Activated CD4-positive, alpha-beta T cell treated with anti-CD3 and anti-CD28 coated beads, Interleukin-2, amount 10 ng/mL, durations not matched to agents 24 days and 14 days (primary cell): Measurements from ENCODE around the gene VAMP2. TPM values are rescaled to one million over a fixed set of nuclear protein-coding genes. Genes with fewer than 3 reads are reported as not detected.

ENCODE experiments used
- DNase-seq: peaks from one replicate; pipeline ENCODE4 v3.0.0; 2022
- H3K27ac Mint-ChIP-seq: one replicate; pipeline ENCODE4 v1.8.0; 2022; ENCODE audit warnings: mild to moderate bottlenecking, mixed read lengths
- H3K27me3 Mint-ChIP-seq: one replicate; pipeline ENCODE4 v1.8.0; 2022; ENCODE audit warnings: mixed read lengths
- H3K36me3 Mint-ChIP-seq: one replicate; pipeline ENCODE4 v1.8.0; 2022; ENCODE audit warnings: low read depth, mild to moderate bottlenecking, mixed read lengths
- H3K4me1 Mint-ChIP-seq: one replicate; pipeline ENCODE4 v1.8.0; 2021; ENCODE audit warnings: mixed read lengths
- H3K4me3 Mint-ChIP-seq: one replicate; pipeline ENCODE4 v1.8.0; 2022; ENCODE audit warnings: mild to moderate bottlenecking, moderate library complexity, mixed read lengths
- H3K9me3 Mint-ChIP-seq: one replicate; pipeline ENCODE4 v1.8.0; 2021; ENCODE audit warnings: mixed read lengths
- intact Hi-C: fragments of 100-400 bp; cut with micrococcal nuclease; formaldehyde crosslinking; loops from one replicate; pipeline ENCODE4 v1.15.1; 2023
- total RNA-seq: library from RNA; stranded (reverse); gene quantifications from 2 replicates; pipeline ENCODE4 v1.2.3, GENCODE V29; 2022

VAMP2 gene, protein sequence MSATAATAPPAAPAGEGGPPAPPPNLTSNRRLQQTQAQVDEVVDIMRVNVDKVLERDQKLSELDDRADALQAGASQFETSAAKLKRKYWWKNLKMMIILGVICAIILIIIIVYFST
- 45.1 and 49.6 TPM in 2 replicates for total RNA-seq

DNA sequence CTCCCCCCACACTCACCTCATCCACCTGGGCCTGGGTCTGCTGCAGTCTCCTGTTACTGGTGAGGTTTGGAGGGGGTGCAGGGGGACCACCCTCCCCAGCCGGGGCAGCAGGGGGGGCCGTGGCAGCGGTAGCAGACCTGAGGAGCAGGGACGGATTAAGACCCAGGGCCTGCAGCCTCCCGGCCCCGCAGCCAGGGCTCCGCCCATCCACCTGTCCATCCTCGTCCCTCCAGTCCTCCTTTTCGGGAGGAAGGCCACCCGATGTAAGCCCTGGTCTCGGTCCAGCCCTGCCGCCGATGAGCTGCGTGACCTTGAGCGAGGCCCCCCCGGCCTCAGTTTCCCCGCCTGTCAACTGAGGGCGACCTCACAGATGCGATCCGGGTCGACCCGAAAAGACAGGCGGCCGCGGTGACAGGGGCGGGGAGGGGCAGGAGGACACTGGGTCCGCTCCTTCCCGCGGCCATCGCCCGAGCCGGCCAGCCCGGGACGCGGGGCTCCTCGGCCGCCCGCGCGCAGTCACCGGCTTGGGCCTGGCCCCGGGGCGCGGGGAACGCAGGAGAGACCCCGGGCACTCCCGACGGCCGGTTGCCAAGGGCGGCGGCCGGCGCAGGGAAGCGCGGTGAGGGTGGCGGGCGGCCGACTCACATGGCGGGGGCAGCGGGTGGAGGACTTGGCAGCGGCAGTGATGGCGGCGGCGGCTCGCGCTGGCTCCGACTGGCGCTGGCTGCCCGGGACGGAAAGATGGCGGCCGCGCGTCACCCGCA lies at the start of gene VAMP2:
Gene VAMP2, minus strand, starts transcription at position 716 of the 764 bp plus-strand sequence. Its CDS starts 69 bp downstream, at position 647.
- H3K4me1 Mint-ChIP-seq = peaks cover 57% of the 10 kb centered on the region
- peak within 1 kb of the TSS; percentile 92 for H3K4me3 Mint-ChIP-seq
- peaks cover 36% of the 10 kb centered on the region for H3K36me3 Mint-ChIP-seq
- no peaks in the 10 kb centered on the region for H3K27me3 Mint-ChIP-seq
- intact Hi-C loops = no loop called here
- no peaks in the 10 kb centered on the region for H3K9me3 Mint-ChIP-seq
- peak within 1 kb of the TSS; percentile 99 for H3K27ac Mint-ChIP-seq
- DNase-seq = peak; percentile 97

DNA sequence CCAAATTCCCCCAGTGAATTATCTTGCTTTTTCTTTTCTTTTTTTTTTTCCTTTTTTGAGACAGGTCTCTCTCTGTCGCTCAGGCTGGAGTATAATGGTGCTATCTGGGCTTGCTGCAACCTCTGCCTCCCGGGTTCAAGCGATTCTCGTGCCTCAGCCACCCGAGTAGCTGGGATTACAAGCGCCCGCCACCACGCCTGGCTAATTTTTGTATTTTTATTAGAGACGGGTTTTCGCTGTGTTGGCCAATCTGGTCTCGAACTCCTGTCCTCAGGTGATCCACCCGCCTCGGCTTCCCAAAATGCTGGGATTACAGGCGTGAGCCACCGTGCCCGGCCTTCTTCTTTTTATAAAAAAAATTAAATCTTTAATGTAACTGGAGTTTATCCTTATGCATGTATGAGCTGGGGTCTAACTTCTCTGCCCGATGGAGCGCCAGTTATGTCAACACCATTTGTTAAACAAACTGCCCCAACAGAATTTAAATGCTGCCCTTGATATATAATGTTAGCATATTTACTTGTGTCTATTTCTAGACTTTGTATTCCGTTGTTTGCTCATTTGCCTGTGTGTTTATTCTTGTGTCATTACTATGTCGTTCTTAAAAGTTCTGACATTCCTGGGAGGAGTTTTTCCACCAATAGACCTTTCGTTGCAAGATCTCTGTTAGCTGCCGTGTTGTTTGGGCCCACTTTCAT lies 48.2 kb upstream of the VAMP2 start:
- Mint-ChIP-seq H3K4me3 (peak overlapping the region; percentile 98), H3K27ac (peak overlapping the region; percentile 98), H3K9me3 (no peaks in the 10 kb centered on the region), H3K27me3 (no peaks in the 10 kb centered on the region), H3K36me3 (peaks cover 20% of the 10 kb centered on the region), H3K4me1 (peaks cover 27% of the 10 kb centered on the region)
- intact Hi-C loops = loop anchor here (1.0 kb wide), 3 partner anchors 11 to 19 kb away; no protein-coding TSS in a partner anchor
- DNase-seq = no peak

DNA sequence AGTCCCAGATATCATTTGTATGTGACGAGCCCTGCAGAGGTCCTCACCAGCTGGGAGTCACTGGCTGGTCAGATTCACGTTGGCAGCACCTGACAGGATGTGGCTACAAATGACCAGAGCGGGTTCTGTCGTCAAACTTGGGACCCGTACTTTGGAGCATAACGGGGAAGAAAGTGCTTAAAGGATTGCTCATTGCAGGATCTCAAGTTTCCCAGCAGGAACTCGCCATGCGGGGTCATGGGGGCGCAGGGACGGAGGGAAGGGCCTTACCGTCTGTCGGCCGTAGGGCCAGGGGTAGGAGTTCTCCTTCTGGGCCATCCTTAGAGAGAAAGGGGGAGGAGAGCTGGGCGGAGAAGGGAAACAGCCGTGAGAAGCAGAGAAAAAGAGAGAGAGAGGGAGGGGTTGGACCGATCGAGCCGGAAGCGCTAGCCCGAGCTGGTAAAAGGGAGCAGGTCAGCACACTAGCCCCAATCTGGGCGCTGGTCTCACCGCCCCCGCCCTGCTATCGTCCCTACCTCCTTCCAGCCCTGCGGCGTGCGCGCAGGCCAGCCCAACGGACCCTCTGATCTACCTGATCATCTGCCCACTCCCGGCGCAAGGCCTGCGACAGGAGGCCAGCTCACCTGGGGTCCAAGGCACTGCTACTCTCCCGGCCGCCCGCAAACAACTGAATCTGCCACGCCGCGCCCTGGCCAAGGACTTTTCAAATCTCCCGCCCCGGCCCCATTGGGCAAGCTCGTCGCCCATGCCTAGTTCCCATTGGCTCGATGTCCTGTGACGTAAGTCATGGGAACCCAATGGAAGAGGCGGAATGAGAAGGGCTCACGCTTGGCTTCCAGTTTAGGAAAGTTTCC lies 47.4 kb upstream of the VAMP2 start, which contains the start of gene AURKB:
Gene AURKB, minus strand, starts transcription at position 669 of the 854 bp plus-strand sequence. Its CDS starts 351 bp downstream, at position 318.
- intact Hi-C loops = loop anchor here (1.0 kb wide), 3 partner anchors 10 to 18 kb away; no protein-coding TSS in a partner anchor
- Mint-ChIP-seq H3K36me3 (peaks cover 25% of the 10 kb centered on the region), H3K4me3 (peak within 1 kb of the TSS; percentile 98), H3K27me3 (no peaks in the 10 kb centered on the region), H3K4me1 (peaks cover 27% of the 10 kb centered on the region), H3K27ac (peak within 1 kb of the TSS; percentile 98), H3K9me3 (no peaks in the 10 kb centered on the region)
- DNase-seq = peak; percentile 98

DNA sequence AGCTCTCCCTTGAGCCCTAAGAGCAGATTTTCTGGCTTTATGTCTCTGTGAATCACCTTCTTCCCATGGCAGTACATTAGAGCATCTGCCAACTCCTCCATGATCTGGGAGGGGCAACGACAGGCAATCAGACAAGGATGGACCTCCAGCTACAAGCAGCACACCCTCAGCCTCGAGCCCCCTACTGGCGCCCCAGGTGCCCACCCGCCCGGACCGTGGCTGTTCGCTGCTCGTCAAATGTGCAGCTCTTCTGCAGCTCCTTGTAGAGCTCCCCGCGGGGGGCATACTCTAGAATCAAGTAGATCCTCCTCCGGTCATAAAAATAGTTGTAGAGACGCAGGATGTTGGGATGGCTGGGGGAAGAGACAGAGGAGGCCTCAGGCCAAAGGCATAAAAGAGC lies 43.8 kb upstream of the VAMP2 start:
- DNase-seq = no peak
- Mint-ChIP-seq H3K4me3 (no peak overlapping the region), H3K27me3 (no peaks in the 10 kb centered on the region), H3K9me3 (no peaks in the 10 kb centered on the region), H3K4me1 (peaks cover 29% of the 10 kb centered on the region), H3K36me3 (peaks cover 44% of the 10 kb centered on the region), H3K27ac (no peak overlapping the region)
- intact Hi-C loops = no loop called here

DNA sequence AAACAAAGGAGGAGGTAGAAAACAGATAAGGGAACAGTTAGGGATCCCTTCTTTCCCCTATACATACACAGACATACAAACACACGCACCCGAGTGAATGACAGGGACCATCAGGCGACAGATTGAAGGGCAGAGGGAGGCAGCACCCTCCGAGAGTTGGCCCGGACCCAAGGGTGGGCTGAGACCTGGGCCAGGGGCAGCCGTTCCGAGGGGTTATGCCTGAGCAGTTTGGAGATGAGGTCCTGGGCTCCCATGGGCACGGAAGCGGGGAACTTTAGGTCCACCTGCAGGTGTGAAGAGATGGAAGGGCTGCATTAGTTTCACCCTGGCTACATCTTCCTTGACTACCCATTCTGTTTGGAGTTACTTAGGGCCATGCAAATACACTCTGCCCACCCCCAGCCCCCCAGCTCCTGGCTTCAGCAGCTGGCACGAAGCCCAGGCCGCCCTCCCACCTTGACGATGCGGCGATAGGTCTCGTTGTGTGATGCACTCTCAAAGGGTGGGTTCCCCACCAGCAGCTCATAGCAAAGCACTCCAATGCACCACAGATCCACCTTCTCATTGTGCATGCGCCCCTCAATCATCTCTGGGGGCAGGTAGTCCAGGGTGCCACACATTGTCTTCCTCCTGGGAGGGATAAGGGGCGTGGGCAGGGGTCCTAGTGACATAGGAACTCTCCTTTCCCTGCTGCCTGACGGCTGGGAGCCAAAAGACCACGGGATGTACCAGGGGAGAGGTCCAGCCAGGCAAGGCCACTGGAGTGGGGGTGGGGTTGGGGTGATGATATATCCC lies 42.2 kb upstream of the VAMP2 start:
- Mint-ChIP-seq H3K9me3 (no peaks in the 10 kb centered on the region), H3K27me3 (no peaks in the 10 kb centered on the region), H3K4me1 (peaks cover 22% of the 10 kb centered on the region), H3K27ac (no peak overlapping the region), H3K4me3 (no peak overlapping the region), H3K36me3 (peaks cover 43% of the 10 kb centered on the region)
- intact Hi-C loops = no loop called here
- DNase-seq = no peak

DNA sequence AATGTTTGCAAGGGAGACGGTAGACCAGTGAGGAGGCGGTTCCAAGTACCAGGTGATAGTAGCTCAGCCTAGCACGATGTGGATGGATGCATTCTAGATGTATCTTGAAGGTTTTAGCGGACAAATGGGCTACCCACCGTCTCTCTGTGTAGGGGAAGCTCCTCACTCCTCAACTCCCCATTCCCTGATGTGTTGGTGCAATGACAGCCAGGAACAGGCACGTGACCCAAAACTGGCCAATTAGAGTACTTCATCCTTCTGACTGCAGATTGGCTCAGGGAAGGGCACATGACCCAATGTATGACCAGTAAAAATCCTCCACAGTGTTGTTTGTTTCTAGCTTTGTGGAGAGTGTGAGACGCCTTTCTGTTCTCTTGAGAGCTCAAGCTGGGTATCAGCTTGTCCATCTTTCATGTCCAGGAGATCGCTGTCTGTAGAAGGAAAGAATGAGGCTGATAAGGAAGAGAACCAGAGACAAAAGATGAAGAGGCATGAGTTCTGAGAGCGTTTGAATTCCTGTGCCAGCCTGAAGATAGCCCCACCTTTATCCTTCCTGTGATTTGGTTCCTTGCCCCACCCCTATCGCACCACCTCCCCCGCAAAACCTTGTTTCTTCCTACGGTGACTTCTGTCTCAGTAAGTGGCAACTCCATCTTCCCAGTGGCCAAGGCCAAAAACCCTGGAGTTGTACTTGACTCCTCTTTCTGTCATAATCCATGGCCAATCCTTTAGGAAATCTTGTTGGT lies 29.5 kb upstream of the VAMP2 start:
- DNase-seq = peak; percentile 93
- Mint-ChIP-seq H3K4me3 (no peak overlapping the region), H3K27ac (no peak overlapping the region), H3K9me3 (no peaks in the 10 kb centered on the region), H3K36me3 (no peaks in the 10 kb centered on the region), H3K4me1 (peaks cover 19% of the 10 kb centered on the region), H3K27me3 (no peaks in the 10 kb centered on the region)
- intact Hi-C loops = loop anchor here (1.0 kb wide), 2 partner anchors 8 to 18 kb away; partner anchors contain the start of gene AURKB

DNA sequence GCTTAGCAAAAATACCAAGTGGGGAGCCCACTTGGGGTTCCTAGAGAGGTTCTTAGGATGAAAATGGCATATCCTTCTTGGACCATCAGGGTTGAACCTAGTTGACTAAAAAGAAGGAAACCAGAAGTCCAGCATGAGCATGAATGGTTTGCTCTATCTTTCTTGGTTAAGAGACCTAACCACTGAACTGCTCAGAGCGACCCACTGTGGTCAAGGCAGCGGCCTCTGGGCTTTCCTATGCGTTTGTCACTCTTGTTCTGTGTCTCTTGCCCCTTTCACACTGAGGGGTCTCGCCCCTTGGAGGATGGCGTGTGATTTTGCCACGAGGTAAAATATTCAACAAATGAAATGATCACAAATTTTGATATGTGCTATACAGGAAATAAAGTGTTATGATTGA lies 27.8 kb upstream of the VAMP2 start:
- no peaks in the 10 kb centered on the region for H3K27me3 Mint-ChIP-seq
- H3K4me3 Mint-ChIP-seq = no peak overlapping the region
- H3K27ac Mint-ChIP-seq = peak overlapping the region; percentile 92
- no peaks in the 10 kb centered on the region for H3K36me3 Mint-ChIP-seq
- no peaks in the 10 kb centered on the region for H3K9me3 Mint-ChIP-seq
- H3K4me1 Mint-ChIP-seq = peaks cover 12% of the 10 kb centered on the region
- no peak for DNase-seq
- intact Hi-C loops = no loop called here

DNA sequence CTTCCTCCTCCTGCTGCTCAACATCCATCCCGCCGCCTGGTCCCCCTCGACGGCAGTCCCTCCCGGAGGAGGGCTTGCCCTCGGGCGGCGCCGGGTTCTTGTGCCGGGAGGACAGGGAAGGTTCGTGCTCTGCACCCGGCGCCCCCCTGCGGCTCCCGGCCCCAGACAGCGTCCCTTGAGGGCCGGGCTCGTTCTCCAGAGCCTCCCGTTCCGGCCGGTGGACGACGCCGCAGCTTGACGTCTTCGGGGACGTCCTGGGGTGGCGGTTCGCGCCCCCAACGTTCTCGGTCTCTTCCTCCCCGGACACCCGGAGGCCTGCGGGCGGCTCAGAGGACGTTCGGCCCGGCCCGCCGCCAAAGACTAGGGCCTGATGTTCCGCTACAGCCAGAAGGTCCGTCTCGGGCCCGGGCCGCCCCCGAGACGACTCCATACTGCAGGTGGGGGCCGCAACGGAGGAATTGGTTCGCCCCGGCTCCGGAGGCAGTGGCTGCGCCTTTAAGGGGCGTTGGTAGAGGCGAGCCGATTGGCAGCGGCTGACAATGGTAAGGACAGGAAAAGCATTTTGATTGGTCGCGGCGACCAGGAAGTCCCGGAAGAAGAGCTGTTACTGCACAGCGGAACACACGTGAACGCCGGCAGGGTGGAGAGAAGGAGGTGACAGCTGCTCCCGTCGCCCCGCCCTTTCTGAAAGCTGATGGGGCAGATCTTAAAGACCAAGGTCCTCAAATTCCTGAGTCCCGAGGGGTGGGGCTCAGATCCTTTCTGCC lies 27.1 kb upstream of the VAMP2 start, which contains the start of gene BORCS6:
Gene BORCS6, minus strand, starts transcription at position 470 of the 767 bp plus-strand sequence. Its CDS starts 40 bp downstream, at position 430.
- no peaks in the 10 kb centered on the region for H3K36me3 Mint-ChIP-seq
- peaks cover 12% of the 10 kb centered on the region for H3K4me1 Mint-ChIP-seq
- H3K4me3 Mint-ChIP-seq = no peak within 1 kb of the TSS
- H3K27me3 Mint-ChIP-seq = no peaks in the 10 kb centered on the region
- intact Hi-C loops = loop anchor here (10.0 kb wide), 1 partner anchor 345 kb away; no protein-coding TSS in a partner anchor
- H3K9me3 Mint-ChIP-seq = no peaks in the 10 kb centered on the region
- H3K27ac Mint-ChIP-seq = peak within 1 kb of the TSS; percentile 92
- peak; percentile 98 for DNase-seq

DNA sequence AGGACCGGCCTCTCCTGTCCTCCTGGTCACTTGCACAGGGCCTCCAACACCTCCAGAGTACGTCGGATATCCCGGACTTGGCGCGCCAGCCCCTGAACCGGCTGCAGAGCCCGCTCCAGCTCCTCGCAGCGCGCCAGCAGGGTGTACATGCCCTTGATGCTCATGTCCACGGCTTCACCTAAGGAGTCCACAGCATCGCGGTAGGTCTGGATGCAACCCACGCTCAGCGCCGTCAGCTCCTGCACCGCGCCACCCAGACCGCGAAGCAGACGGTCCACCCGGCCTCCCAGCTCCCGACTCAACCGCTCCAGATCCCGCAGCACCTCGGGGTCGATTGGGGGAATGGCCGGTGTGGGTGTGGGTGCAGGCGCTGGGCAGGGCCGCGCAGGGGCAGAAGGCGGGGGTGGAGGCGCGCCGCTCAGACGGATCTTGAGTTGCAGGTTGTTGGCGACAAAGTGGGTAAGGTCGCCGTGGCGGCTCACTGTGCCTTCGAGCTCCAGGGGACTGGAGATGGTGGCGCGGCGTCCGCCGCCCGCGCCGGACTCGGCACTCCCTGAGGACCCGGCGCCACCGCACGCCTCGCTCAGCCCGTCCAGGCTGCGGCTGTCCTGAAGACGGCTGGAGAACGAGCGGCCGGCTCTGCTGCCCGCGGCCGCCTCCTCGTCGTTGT lies 26.4 kb upstream of the VAMP2 start:
- H3K36me3 Mint-ChIP-seq = no peaks in the 10 kb centered on the region
- H3K27ac Mint-ChIP-seq = peak overlapping the region; percentile 92
- DNase-seq = peak; percentile 76
- intact Hi-C loops = loop anchor here (10.0 kb wide), 1 partner anchor 344 kb away; no protein-coding TSS in a partner anchor
- no peaks in the 10 kb centered on the region for H3K27me3 Mint-ChIP-seq
- H3K4me3 Mint-ChIP-seq = no peak overlapping the region
- H3K9me3 Mint-ChIP-seq = no peaks in the 10 kb centered on the region
- peaks cover 15% of the 10 kb centered on the region for H3K4me1 Mint-ChIP-seq

DNA sequence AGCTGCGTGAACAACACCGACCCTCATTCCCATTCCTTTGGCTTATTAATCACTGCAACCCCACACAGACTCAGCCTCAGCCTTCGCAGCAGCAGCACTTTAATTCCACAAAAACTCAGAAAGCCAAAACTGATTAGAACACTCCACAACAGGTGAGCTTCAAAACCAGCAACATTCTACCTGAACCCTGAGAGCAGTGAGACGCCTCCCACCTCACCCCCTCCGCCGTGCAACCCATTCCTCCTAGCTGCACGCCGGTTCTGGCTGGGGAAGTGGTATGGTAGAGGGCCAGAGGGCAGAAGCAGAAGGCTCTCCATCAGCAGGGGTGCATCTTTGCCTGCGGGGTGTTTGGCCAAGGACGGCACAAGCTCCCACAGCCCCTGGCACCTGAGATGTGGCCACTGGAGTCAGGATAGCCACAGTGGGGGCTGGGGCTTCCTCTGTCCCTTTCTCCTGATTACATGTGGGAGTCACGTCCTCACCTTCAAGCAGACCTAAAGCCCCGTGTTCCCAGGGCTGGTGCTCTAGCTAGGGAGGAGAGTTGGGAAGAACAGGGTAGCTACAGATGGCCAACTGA lies 25.6 kb upstream of the VAMP2 start:
- Mint-ChIP-seq H3K4me3 (no peak overlapping the region), H3K4me1 (peaks cover 19% of the 10 kb centered on the region), H3K27ac (no peak overlapping the region), H3K9me3 (no peaks in the 10 kb centered on the region), H3K27me3 (no peaks in the 10 kb centered on the region), H3K36me3 (no peaks in the 10 kb centered on the region)
- intact Hi-C loops = loop anchor here (10.0 kb wide), 1 partner anchor 344 kb away; no protein-coding TSS in a partner anchor
- DNase-seq = peak; percentile 74
